ENCODE results near the gene SLC25A22. TPM values are rescaled to one million over a fixed set of nuclear protein-coding genes. Genes with fewer than 3 reads are reported as not detected.

The SLC25A22 gene
- polyA plus RNA-seq, 1 donor (not counting 4 experiments of a cell fraction or from before 2014, with no cell fraction given), result 13.5 TPM

DNA sequence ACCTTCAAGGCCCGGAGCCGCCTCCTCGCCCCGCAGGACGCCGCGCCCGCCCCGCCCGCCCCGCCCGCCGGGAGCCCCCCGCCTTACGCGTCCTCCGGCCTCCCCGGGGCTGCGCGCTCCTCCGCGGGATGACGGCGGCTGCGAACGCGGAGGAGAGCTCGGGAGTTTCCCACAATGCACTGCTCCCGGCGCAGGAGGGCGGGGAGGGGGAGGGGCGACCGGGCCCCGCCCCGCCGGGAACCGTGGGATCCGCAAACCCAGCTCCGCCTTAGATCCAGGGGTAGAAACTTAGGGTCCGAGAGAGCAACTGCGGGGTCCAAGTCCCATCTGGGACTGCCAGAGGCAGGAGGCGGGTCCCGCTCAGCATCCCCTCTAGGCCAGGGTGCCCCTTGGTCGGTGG, 8.1 kb downstream of the SLC25A22 start, which contains the start of gene CEND1:
CEND1 (minus strand) TSS at position 148 of the 400 bp plus-strand sequence. CDS start 1,514 bp downstream, outside the sequence.
- FAIRE-seq, result no peak
- Histone ChIP-seq H3K9me1 (ENCODE audit: control insufficient read depth, extremely low read depth, insufficient read depth, low read length) (no peaks in the 10 kb centered on the region), H4K20me1 (ENCODE audit: control insufficient read depth, extremely low read depth, insufficient read depth, low read length) (no peaks in the 10 kb centered on the region), H3K4me3 (ENCODE audit: control insufficient read depth in 2 of 3, extremely low read depth in 1 of 3, insufficient read depth in 2 of 3, low read depth in 1 of 3, low read length in 3 of 3) (no peak within 1 kb of the TSS), H3K9me3 (ENCODE audit: control insufficient read depth, low read depth, low read length) (no peaks in the 10 kb centered on the region), H2AFZ (ENCODE audit: control insufficient read depth, low read length) (no peak within 1 kb of the TSS), H3K27me3 (ENCODE audit: control insufficient read depth, extremely low read depth, insufficient read depth, low read length) (peaks cover 8% of the 10 kb centered on the region), H3K4me2 (ENCODE audit: control insufficient read depth, extremely low read depth, insufficient read depth, low read depth, low read length) (no peak within 1 kb of the TSS), H3K36me3 (ENCODE audit: control insufficient read depth in 2 of 2, extremely low read depth in 1 of 2, insufficient read depth in 2 of 2, low read length in 2 of 2) (peaks cover 8 to 11% of the 10 kb centered on the region in 2 experiments), H3K79me2 (ENCODE audit: control insufficient read depth, insufficient read depth, low read length) (no peaks in the 10 kb centered on the region), H3K27ac (ENCODE audit: control insufficient read depth, insufficient read depth, low read length) (no peak within 1 kb of the TSS), H3K4me1 (ENCODE audit: control insufficient read depth, extremely low read depth, insufficient read depth, low read length) (peaks cover under 1% of the 10 kb centered on the region), H3K9ac (ENCODE audit: control insufficient read depth, extremely low read depth, insufficient read depth, low read length) (no peak within 1 kb of the TSS)
- TF ChIP-seq EZH2 (IDR thresholded peaks at IDR 0.05; ENCODE audit: low read length), result no peak
- TF ChIP-seq, protein P1, sequence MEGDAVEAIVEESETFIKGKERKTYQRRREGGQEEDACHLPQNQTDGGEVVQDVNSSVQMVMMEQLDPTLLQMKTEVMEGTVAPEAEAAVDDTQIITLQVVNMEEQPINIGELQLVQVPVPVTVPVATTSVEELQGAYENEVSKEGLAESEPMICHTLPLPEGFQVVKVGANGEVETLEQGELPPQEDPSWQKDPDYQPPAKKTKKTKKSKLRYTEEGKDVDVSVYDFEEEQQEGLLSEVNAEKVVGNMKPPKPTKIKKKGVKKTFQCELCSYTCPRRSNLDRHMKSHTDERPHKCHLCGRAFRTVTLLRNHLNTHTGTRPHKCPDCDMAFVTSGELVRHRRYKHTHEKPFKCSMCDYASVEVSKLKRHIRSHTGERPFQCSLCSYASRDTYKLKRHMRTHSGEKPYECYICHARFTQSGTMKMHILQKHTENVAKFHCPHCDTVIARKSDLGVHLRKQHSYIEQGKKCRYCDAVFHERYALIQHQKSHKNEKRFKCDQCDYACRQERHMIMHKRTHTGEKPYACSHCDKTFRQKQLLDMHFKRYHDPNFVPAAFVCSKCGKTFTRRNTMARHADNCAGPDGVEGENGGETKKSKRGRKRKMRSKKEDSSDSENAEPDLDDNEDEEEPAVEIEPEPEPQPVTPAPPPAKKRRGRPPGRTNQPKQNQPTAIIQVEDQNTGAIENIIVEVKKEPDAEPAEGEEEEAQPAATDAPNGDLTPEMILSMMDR (optimal IDR thresholded peaks at IDR 0.05 in 1 of 3, IDR thresholded peaks at IDR 0.05 in 1 of 3, conservative IDR thresholded peaks at IDR 0.05 in 1 of 3; ENCODE audit: extremely low read depth in 1 of 3, insufficient read depth in 2 of 3, low read length in 3 of 3), result no peak
- DNase-seq (ENCODE audit: low read depth, low spot score), result no peak
- dilution Hi-C loops (cut with MboI; ENCODE audit: extremely low pct_ligation_motif_present, low sequenced_read_pairs), result no loop called here

DNA sequence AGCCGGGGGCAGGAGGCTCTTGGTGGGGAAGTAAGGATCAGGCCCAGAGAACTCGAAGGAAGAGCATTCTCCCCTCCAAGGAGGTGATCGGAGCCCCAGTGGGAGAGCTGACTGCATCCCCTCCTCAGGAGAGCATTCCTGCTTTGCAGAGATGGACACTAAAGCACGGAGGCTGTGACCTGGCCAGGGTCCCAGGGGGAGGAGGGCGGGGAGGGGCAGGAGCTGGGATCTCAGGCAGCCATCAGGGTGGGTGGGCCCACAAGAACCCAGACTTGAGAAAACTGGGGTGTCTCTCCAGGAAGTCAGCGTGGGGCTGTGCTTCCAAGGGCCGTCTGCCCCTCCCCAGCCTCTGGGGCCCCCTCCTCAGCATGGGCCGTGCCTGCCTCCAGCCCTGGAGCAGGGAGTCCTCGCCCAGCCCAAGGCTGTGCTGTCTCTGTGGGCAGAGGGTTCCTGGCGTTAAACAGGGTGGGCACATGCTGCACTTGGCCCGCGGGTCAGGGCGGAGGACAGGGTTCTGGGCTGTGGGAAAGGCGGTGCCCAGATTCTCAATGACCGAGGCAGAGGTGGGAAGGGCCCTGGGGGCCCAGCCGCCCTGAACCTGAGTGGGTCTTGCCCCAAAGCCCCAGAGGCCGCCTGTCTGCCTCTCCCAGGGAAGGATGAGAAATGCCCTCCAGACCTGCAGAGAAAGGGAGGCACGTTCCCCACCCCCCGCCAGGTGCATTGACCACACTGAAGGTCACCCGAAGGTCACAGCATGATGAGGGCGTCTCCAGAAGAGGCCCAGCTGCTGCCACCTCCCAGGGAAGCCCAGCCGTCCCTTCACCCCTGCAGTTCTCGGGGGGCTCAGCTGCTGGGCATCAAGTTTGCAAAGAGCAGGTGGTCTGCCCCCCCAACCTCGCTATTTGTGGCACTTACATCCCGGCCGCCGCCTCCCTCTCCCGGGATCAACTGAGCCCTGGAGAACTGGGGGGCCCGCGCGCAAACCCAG, 8.8 kb downstream of the SLC25A22 start:
- no peak overlapping the region for H3K4me2 ChIP-seq (ENCODE audit: control insufficient read depth, extremely low read depth, insufficient read depth, low read depth, low read length)
- no peak overlapping the region for H3K27ac ChIP-seq (ENCODE audit: control insufficient read depth, insufficient read depth, low read length)
- FAIRE-seq (no peak), DNase-seq (ENCODE audit: low read depth, low spot score) (no peak)
- peaks cover 7 to 8% of the 10 kb centered on the region in 2 experiments for H3K36me3 ChIP-seq (ENCODE audit: control insufficient read depth in 2 of 2, extremely low read depth in 1 of 2, insufficient read depth in 2 of 2, low read length in 2 of 2)
- TF ChIP-seq, protein P1 (optimal IDR thresholded peaks at IDR 0.05 in 1 of 3, IDR thresholded peaks at IDR 0.05 in 1 of 3, conservative IDR thresholded peaks at IDR 0.05 in 1 of 3; ENCODE audit: extremely low read depth in 1 of 3, insufficient read depth in 2 of 3, low read length in 3 of 3), result no peak
- TF ChIP-seq EZH2 (IDR thresholded peaks at IDR 0.05; ENCODE audit: low read length), result no peak
- no peak overlapping the region for H3K4me3 ChIP-seq (ENCODE audit: control insufficient read depth in 2 of 3, extremely low read depth in 1 of 3, insufficient read depth in 2 of 3, low read depth in 1 of 3, low read length in 3 of 3)
- no peak overlapping the region for H3K9ac ChIP-seq (ENCODE audit: control insufficient read depth, extremely low read depth, insufficient read depth, low read length)
- H3K27me3 ChIP-seq (ENCODE audit: control insufficient read depth, extremely low read depth, insufficient read depth, low read length), result peaks cover 8% of the 10 kb centered on the region
- no peaks in the 10 kb centered on the region for H3K9me3 ChIP-seq (ENCODE audit: control insufficient read depth, low read depth, low read length)
- H3K4me1 ChIP-seq (ENCODE audit: control insufficient read depth, extremely low read depth, insufficient read depth, low read length), result no peaks in the 10 kb centered on the region
- dilution Hi-C loops (cut with MboI; ENCODE audit: extremely low pct_ligation_motif_present, low sequenced_read_pairs), result no loop called here
- no peak overlapping the region for H2AFZ ChIP-seq (ENCODE audit: control insufficient read depth, low read length)
- H3K79me2 ChIP-seq (ENCODE audit: control insufficient read depth, insufficient read depth, low read length), result no peaks in the 10 kb centered on the region
- H3K9me1 ChIP-seq (ENCODE audit: control insufficient read depth, extremely low read depth, insufficient read depth, low read length), result no peaks in the 10 kb centered on the region
- no peaks in the 10 kb centered on the region for H4K20me1 ChIP-seq (ENCODE audit: control insufficient read depth, extremely low read depth, insufficient read depth, low read length)
